Measurements from ENCODE around the gene SKI. TPM values are rescaled to one million over a fixed set of nuclear protein-coding genes. Genes with fewer than 3 reads are reported as not detected.

Gene SKI
- polyA plus RNA-seq, 3 donors, result 0.20 to 6.6 (median 0.25) TPM

DNA sequence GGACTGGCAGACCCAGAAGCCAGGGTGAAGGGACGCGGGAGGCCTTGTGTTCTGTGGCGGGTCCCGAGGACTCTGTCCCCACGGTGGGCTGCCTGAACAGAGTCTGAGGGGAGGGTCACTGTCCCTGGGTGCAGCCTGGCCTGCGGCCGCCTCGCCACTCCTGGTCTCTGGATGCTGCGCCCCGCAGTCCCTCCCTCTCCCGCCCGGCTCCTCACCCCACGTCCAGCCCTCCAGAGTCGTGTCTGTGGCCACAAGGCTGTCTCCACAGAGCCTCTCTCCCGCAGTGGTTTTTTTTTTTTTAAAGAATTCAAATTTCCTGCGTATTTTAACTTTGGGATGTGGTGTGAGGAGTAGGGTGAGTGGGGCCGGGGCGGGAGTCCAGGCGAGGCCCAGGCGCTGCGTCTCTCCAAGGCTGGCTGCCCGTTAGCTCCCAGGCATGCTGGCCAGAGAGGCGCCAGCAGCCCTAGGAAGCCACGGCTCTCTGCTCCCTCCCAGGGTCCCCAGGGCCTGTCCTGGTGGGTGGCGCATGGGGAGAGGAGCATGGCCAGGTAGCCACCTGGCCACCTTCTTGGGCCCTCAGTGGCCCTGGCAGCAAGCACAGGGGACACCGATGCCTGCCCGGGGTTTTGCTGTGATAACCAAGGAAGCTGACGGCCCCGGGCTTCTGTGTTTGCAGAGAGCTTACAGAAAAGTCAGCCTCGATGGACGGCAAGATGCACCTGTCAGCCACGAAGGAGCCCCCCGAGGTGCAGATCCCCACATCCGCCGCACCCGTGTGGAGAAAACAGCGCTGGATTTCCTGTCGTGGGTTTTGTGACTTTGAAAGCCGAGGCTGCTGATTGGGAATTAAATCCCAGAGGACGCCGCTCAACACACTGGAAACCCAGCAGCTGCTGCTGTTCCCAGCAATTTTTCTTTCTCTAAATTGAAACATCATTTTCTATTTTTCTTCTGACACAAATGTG lies 90.5 kb downstream of the SKI start:
- Histone ChIP-seq H4K20me1 (ENCODE audit: insufficient read depth, low read length) (no peaks in the 10 kb centered on the region), H2AFZ (ENCODE audit: insufficient read depth, low read depth, low read length, poor library complexity, severe bottlenecking) (no peak overlapping the region), H3K36me3 (replicated peaks in 1 of 2; ENCODE audit: control insufficient read depth in 1 of 2, insufficient read depth in 2 of 2, low read length in 2 of 2) (no peaks in the 10 kb centered on the region), H3K27ac (ENCODE audit: low read depth in 1 of 2, low read length in 2 of 2) (no peak overlapping the region), H3K4me2 (replicated peaks; ENCODE audit: extremely low read depth, low read length, poor library complexity, severe bottlenecking) (no peak overlapping the region), H3K4me3 (replicated peaks in 1 of 3; ENCODE audit: low read depth in 2 of 3, low read length in 3 of 3) (no peak overlapping the region), H3K9ac (ENCODE audit: insufficient read depth, low read length, poor library complexity, severe bottlenecking) (no peak overlapping the region), H3K9me3 (replicated peaks in 1 of 2; ENCODE audit: control insufficient read depth in 1 of 2, insufficient read depth in 1 of 2, low read length in 2 of 2) (no peaks in the 10 kb centered on the region), H3K27me3 (ENCODE audit: control insufficient read depth in 2 of 2, insufficient read depth in 2 of 2, low read length in 2 of 2) (peaks cover 5 to 41% of the 10 kb centered on the region in 2 donors), H3K4me1 (ENCODE audit: control insufficient read depth in 1 of 2, insufficient read depth in 2 of 2, low read length in 2 of 2) (peaks cover 9 to 15% of the 10 kb centered on the region in 2 donors), H3K79me2 (ENCODE audit: insufficient read depth, low read length) (no peaks in the 10 kb centered on the region)
- TF ChIP-seq, protein P1, sequence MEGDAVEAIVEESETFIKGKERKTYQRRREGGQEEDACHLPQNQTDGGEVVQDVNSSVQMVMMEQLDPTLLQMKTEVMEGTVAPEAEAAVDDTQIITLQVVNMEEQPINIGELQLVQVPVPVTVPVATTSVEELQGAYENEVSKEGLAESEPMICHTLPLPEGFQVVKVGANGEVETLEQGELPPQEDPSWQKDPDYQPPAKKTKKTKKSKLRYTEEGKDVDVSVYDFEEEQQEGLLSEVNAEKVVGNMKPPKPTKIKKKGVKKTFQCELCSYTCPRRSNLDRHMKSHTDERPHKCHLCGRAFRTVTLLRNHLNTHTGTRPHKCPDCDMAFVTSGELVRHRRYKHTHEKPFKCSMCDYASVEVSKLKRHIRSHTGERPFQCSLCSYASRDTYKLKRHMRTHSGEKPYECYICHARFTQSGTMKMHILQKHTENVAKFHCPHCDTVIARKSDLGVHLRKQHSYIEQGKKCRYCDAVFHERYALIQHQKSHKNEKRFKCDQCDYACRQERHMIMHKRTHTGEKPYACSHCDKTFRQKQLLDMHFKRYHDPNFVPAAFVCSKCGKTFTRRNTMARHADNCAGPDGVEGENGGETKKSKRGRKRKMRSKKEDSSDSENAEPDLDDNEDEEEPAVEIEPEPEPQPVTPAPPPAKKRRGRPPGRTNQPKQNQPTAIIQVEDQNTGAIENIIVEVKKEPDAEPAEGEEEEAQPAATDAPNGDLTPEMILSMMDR (IDR thresholded peaks at IDR 0.05), result no peak
- H3K9me3 Mint-ChIP-seq, result peaks cover 0 to 4% (median 0%) of the 10 kb centered on the region in 7 donors
- no peaks in the 10 kb centered on the region for H3K36me3 Mint-ChIP-seq
- no peak overlapping the region for H3K27ac Mint-ChIP-seq
- H3K27me3 Mint-ChIP-seq (ENCODE audit: low read depth in 3 of 3), result peaks cover 18 to 56% (median 35%) of the 10 kb centered on the region in 3 donors
- DNase-seq, result no peak
- no peaks in the 10 kb centered on the region for H3K4me1 Mint-ChIP-seq
- intact Hi-C loops (cut with micrococcal nuclease), result loop anchor here in 1 of 2 donors (10.0 kb wide), 1 partner anchor 124 kb away; the partner anchor contains the start of gene FAAP20
- 92% methylated on average over 36 of the region's 41 CpGs for WGBS (ENCODE audit: insufficient coverage)
- no peak overlapping the region for H3K4me3 Mint-ChIP-seq

DNA sequence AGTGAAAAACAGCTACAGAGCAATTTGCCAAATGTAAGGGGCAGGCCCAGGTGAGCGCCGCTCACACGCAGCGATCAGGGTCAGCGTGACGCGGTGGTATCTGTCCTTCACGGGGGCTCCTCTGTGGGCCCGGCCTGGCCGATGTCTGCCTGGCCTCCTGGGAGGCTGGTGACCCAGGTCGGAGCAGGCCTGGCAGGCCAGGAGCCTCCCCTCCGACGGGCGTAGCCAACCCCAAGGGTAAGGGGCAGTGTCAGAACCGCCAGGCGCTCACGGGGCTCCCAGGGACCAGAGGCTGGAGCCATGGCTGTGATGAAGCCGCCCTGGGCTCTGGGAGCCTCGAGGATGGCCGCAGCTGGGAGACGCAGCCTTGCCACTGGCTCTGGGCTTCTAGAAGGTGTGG lies 91.2 kb downstream of the SKI start:
- H3K4me3 ChIP-seq (replicated peaks in 1 of 3; ENCODE audit: low read depth in 2 of 3, low read length in 3 of 3), result no peak overlapping the region
- H3K36me3 ChIP-seq (replicated peaks in 1 of 2; ENCODE audit: control insufficient read depth in 1 of 2, insufficient read depth in 2 of 2, low read length in 2 of 2), result no peaks in the 10 kb centered on the region
- WGBS (ENCODE audit: insufficient coverage), result 98% methylated on average over 20 of the region's 21 CpGs
- Mint-ChIP-seq H3K4me1 (no peaks in the 10 kb centered on the region), H3K27me3 (ENCODE audit: low read depth in 3 of 3) (peaks cover 15 to 49% (median 29%) of the 10 kb centered on the region in 3 donors), H3K4me3 (no peak overlapping the region), H3K9me3 (peaks cover 0 to 4% (median 2%) of the 10 kb centered on the region in 7 donors), H3K36me3 (no peaks in the 10 kb centered on the region), H3K27ac (no peak overlapping the region)
- intact Hi-C loops (cut with micrococcal nuclease), result loop anchor here in 1 of 2 donors (10.0 kb wide), 1 partner anchor 124 kb away; the partner anchor contains the start of gene FAAP20
- no peak for DNase-seq
- no peaks in the 10 kb centered on the region for H4K20me1 ChIP-seq (ENCODE audit: insufficient read depth, low read length)
- H3K4me1 ChIP-seq (ENCODE audit: control insufficient read depth in 1 of 2, insufficient read depth in 2 of 2, low read length in 2 of 2), result peaks cover 5 to 9% of the 10 kb centered on the region in 2 donors
- H3K27ac ChIP-seq (ENCODE audit: low read depth in 1 of 2, low read length in 2 of 2), result no peak overlapping the region
- no peak overlapping the region for H3K9ac ChIP-seq (ENCODE audit: insufficient read depth, low read length, poor library complexity, severe bottlenecking)
- H3K27me3 ChIP-seq (ENCODE audit: control insufficient read depth in 2 of 2, insufficient read depth in 2 of 2, low read length in 2 of 2), result peaks cover 3 to 34% of the 10 kb centered on the region in 2 donors
- TF ChIP-seq, protein P1 (IDR thresholded peaks at IDR 0.05), result no peak
- H3K9me3 ChIP-seq (replicated peaks in 1 of 2; ENCODE audit: control insufficient read depth in 1 of 2, insufficient read depth in 1 of 2, low read length in 2 of 2), result peaks cover 0 to 4% of the 10 kb centered on the region in 2 donors
- no peak overlapping the region for H2AFZ ChIP-seq (ENCODE audit: insufficient read depth, low read depth, low read length, poor library complexity, severe bottlenecking)
- no peak overlapping the region for H3K4me2 ChIP-seq (replicated peaks; ENCODE audit: extremely low read depth, low read length, poor library complexity, severe bottlenecking)
- no peaks in the 10 kb centered on the region for H3K79me2 ChIP-seq (ENCODE audit: insufficient read depth, low read length)

All from CD14-positive monocyte (primary cell).